Measurements from ENCODE around the gene NAPB.

NAPB gene

DNA sequence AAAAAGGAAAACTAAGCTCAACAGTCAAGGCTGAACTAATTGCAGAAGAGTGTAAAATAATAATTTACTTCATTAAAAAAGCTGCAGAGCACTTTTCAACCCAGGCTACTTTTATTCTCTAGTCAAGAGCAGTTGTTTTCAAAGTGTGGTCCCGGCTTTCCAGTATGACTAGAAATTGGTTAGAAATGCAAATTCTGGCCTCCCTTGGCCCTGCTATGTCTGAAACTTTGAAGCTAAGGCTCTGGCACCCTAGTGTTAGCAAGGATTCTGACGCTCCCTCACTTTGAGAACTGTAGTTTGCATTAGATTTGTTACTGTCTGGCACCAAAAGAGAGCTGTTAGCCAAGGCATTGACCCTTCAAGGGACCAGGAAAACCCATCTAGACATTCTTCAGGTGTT, 80.2 kb downstream of the NAPB start:
- no peak for DNase-seq

DNA sequence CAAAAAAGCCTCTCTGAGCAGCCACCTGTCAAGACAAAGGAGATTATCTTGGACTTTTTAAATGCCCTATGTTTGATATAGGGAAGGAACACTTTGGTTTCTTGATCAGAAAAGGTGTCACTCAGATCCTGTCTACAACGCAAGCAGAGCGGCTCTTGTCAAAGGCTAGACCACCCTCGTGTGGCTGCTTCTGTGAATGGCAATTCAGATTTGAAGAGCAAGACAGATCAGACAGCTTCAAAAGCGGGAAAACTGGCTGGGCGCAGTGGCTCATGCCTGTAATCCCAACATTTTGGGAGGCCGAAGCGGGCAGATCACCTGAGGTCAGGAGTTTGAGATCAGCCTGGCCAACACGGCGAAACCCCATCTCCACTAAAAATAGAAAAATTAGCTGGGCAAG, 80.8 kb downstream of the NAPB start:
- peak; percentile 62 for DNase-seq

DNA sequence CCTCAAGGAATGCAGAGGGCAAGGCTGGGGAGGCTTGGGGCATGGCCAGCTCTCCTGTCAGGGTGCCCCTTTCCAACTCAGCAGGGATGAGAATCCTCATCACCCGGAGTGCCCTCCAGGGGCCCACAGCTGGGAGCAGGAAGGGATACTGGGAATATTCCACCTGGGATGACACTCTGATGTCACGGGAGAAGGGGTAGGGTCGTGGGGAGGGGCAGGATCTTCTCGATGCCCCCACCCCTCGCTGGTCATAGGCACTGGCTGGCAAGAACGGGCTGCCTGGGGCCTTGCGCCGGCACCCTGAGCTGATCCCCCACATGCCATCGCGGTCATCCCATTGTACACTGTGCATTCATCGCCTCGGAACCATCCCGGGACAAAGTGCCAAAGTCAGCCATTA, 81.3 kb downstream of the NAPB start:
- no peak for DNase-seq

DNA sequence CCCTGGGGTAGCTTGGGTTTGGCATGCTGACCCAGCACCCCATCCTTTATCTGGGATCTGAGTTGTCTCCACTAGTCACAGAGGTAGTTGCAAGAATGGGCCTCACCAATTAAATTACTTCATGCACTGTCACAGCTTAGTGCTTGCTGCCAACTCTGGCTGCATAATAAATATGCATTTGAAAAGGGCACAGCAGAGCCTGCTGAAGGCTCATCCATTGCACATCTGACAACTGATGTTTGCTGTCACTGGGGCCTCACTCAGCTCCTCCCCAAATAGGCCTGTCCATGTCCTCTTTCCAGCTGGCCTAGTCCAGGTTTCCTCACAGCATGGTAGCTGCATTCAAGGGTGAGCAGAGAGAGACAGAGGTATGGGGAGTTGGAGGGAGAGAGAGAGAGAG, 84.0 kb downstream of the NAPB start:
- DNase-seq = no peak

DNA sequence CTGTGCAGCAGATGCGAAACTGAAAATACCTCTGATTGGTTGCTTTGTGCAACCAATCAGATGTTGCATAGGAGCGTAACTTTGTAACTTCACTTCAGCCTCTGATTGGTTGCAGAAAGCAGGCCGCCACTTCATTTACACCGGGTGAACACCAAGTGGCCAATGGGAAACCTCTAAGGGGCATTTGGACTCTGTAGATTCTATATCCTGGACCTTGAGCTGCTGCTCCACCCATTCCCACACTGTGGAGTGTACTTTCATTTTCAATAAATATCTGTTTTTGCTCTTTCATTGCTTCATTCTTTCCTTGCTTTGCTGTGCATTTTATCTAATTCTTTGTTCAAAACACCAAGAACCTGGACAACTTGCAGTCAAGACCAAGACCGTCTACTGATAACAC, 84.8 kb downstream of the NAPB start:
- DNase-seq = no peak

DNA sequence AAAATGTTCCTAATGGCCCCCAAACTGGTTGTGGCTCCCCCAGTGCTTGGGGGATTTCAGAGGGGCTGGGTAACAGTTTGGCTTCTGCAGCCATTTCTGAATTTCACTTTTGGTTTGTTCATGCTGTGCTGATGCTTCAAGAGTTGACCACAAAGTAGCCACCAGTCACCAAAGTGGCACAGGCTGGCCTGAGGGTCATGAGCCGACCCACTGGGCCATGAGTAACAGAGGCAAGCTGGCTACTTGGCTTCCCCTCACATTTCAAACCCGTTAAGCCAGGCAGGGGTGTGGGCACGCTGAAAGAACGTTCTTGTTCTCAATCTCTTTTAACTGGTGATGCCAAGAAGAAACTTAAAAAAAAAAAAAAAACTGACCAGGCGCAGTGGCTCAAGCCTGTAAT, 85.8 kb downstream of the NAPB start:
- DNase-seq = no peak

DNA sequence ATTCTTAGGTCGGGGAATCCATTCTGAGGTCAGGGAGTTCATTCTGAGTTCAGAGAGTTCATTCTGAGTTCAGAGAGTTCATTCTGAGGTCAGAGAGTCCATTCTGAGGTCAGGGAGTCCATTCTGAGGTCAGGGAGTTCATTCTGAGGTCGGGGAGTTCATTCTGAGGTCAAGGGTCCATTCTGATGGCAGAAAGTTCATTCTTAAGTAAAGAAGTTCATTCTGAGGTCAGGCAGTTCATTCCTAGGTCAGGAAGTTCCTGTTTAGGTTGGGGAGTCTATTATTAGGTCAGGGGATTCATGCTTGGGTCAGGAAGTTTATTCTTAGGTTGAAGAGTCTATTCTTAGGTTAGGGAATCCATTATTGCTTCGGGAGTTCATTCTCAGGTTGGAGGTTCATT, 87.2 kb downstream of the NAPB start:
- peak; percentile 24 for DNase-seq

DNA sequence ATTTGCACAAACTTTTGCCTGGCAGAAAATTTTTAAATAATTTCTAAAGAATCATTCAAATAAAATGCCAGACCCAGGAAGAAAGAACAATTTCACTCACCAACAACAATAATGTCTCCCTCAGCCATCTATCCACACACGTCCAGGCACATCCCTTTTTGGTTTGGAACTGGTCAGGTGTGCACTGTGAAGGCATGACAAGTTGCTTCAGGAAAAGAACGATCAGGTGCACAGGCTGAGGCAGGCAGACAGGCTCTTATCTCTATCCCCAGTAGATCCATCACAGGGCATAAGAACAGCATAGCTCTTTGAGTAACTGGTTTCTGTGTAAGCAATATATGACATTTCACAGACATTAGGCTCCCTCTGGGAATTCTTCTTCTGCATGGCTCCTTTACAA, 88.8 kb downstream of the NAPB start:
- no peak for DNase-seq

DNA sequence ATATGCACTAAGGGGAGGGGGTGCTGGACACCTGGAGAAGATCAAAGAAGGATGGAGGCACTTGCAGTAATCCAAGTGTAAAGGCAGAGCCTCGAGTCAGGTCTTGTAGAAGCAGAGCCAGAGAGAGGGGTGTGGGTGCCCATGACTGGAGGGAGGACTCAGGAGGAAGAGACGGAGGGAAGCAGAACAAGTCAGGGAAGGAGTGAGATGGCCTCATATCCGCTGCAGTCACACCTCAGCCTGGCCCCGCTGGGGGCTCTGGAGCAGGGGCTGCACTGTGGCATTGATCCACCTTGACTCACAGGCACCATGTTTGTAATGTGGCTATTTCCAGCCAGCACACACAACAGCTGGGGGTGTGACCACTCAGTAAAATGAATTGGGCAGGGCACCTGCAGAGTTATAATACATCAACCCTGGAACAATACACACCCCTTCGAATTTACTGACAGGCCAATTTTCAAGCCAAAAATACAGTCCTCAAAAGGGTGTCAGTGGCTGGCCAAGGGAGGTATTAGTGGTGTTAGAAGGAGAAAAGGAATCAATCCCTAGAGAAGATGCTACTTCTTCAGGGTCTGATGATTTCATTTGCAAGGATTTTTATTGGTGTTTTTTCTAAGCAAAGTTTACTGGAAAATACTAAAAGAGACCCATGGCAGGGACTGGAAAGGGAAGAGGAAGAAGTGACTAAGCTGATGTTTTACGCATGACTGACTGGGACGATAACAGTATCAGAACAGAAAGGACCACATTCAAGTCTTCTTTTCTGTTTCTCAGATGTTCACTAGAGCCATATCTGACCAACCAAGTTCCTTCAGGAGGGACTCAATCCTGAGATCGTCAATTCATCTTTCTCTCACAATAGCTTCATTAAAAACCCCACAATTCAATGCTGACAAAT, 89.6 kb downstream of the NAPB start:
- DNase-seq = no peak

DNA sequence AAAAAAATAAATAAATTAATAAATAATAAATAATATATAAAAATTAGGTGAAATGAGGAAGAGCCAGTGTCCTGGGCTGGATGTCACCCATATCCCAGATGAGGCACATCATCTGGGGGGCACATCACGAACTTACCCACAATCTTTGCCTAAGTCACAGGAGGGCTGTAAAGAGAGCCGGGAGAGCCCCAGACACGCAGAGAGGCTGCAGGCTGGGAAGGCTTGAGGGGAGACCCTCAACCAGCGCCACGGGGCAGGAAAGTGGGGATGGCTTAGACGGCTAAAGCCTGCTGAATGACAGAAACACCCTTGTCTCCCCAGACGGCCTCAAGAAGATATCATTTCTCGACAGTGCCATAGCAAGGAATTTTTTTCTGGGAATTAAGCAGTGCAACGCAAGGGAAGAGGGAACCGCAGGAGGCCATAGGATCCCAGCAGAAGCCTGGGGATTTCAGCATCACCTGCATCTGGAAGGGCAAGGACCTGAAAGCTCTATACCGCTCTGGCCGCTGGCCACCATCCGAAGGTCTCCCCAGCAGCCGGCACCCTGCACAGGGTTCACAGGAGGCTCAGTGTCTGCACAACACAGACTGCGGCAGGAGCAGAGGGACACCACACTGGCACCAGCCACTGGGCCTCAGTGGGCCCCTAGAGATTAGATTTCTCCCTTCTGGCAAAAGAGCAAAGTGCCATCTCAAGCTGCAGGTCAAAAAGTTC, 93.5 kb downstream of the NAPB start:
- no peak for DNase-seq

DNA sequence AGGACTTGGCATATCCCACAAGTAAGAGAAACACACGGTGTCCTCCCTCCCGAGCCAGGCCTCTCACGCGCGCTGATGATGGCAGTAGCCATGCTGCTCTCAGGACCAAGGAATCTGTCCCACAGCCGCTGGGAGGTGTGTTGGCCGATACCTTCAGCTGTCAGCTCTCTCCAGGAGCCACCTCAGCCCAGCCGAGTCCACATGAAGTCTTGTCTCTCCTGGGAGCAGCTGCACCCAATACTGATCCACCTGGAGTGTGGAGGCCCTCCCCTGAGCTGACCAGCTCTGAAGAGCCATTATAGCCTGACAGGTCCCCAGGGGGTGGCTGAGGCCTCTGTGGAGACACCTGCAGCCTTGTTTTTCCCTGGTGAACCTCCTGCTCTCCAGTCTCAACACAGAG, 94.5 kb downstream of the NAPB start:
- no peak for DNase-seq

DNA sequence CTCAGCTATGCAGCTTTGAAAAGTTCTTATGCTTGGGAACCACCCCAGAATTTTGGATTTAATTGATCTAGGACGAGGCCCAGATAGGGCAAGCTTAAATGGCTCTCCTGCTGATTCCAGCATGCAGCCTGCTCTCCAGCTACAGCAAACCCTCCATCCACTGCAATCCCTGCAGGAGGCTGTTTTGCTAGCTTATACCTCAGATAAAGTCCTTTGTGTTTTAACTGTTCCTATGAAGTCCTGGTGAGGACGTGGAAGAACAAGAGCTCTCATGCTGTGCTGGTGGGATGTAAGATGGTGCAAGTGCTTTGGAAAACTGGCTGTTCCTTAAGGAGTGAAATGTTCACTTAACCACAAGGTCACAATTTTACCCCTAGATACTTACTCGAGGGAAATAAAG, 96.2 kb downstream of the NAPB start:
- DNase-seq = no peak

All from inflammatory macrophage treated with lipopolysaccharide for 4 hours (primary cell).